Thyroid gland (tissue), 4 donors: ENCODE data around the gene GAREM1.

Experiments used
- CTCF ChIP-seq, 6 experiments: fragments of 200-600 bp in 3 of 6; fragments of 450-650 bp in 3 of 6; sonication (generic) in 3 of 6; IDR thresholded peaks; one replicate each; pipeline ENCODE4 v1.5.1; 2016 to 2019; ENCODE audit warnings: antibody characterized with exemption in 6 of 6, mild to moderate bottlenecking in 2 of 6, inconsistent platforms in 1 of 6, moderate library complexity in 1 of 6
- POLR2A ChIP-seq, 2 donors: fragments of 450-650 bp; IDR thresholded peaks; one replicate each; pipeline ENCODE4 v1.6.1; 2017; ENCODE audit warnings: antibody characterized with exemption in 2 of 2, mild to moderate bottlenecking in 2 of 2, moderate library complexity in 1 of 2

- no peak for TF ChIP-seq CTCF (IDR thresholded peaks at IDR 0.05)
- TF ChIP-seq POLR2A (IDR thresholded peaks at IDR 0.05), result no peak
Measured at GRCh38 chr18:32343634-32344033, 127.0 kb downstream of the GAREM1 start.
